ENCODE data around the gene CLCN5. TPM values are rescaled to one million over a fixed set of nuclear protein-coding genes. Genes with fewer than 3 reads are reported as not detected.

The CLCN5 gene
- total and polyA plus RNA-seq, 2 experiments from 2014 or later = 3.7 to 13.6 TPM

- Mint-ChIP-seq H3K27me3 (ENCODE audit: insufficient read depth, low read depth, poor library complexity) (no peaks in the 10 kb centered on the region), H3K27ac (no peak overlapping the region), H3K36me3 (ENCODE audit: low read depth) (no peaks in the 10 kb centered on the region), H3K4me3 (no peak overlapping the region), H3K9me3 (no peaks in the 10 kb centered on the region), H3K4me1 (no peaks in the 10 kb centered on the region)
- Histone ChIP-seq H2AFZ (no peak overlapping the region), H3K79me2 (replicated peaks; ENCODE audit: insufficient read depth) (no peaks in the 10 kb centered on the region), H3K27ac (ENCODE audit: low read depth) (no peak overlapping the region), H3K4me1 (ENCODE audit: insufficient read depth) (no peaks in the 10 kb centered on the region), H3K4me3 (no peak overlapping the region), H3K36me3 (ENCODE audit: insufficient read depth) (no peaks in the 10 kb centered on the region), H3K4me2 (no peak overlapping the region), H4K20me1 (replicated peaks; ENCODE audit: insufficient read depth) (no peaks in the 10 kb centered on the region), H3K27me3 (ENCODE audit: insufficient read depth) (no peaks in the 10 kb centered on the region), H3K9me2 (ENCODE audit: insufficient read depth) (no peaks in the 10 kb centered on the region), H3F3A (replicated peaks; ENCODE audit: low read depth) (no peaks in the 10 kb centered on the region)
- DNase-seq (ENCODE audit: low spot score) (no peak), ATAC-seq (no peak)
- no peak for TF ChIP-seq CREB1 (CRISPR knock-in tag; IDR thresholded peaks at IDR 0.05; ENCODE audit: low read depth)
- TF ChIP-seq STAT1 (IDR thresholded peaks at IDR 0.05; ENCODE audit: unreplicated experiment) = no peak
- TF ChIP-seq EZH2 (IDR thresholded peaks at IDR 0.05; ENCODE audit: low read depth, unreplicated experiment) = no peak
- TF ChIP-seq NANOG (IDR thresholded peaks at IDR 0.05; ENCODE audit: borderline replicate concordance) = no peak
- no peak for TF ChIP-seq POLR2AphosphoS5 (IDR thresholded peaks at IDR 0.05; ENCODE audit: low read depth)
- TF ChIP-seq CTCF (conservative IDR thresholded peaks at IDR 0.05; ENCODE audit: low read depth in 2 of 2) = no peak
- TF ChIP-seq REST (IDR thresholded peaks at IDR 0.05; ENCODE audit: unreplicated experiment) = no peak
- no peak for TF ChIP-seq JUNB (IDR thresholded peaks at IDR 0.05; ENCODE audit: unreplicated experiment)
- TF ChIP-seq ZNF462 (CRISPR knock-in tag; IDR thresholded peaks at IDR 0.05) = no peak
- no peak for TF ChIP-seq ZNF331 (CRISPR knock-in tag; IDR thresholded peaks at IDR 0.05; ENCODE audit: low read depth)
- no peak for TF ChIP-seq ZNF114 (CRISPR knock-in tag; IDR thresholded peaks at IDR 0.05)
- no peak for TF ChIP-seq ETS1 (IDR thresholded peaks at IDR 0.05)
- no peak for TF ChIP-seq EZH2phosphoT487 (IDR thresholded peaks at IDR 0.05; ENCODE audit: unreplicated experiment)
Measured at GRCh38 chrX:49910344-49910743, 12.1 kb upstream of the CLCN5 start.
